GM19193 (cell line): ENCODE data around the gene PKDCC.

ENCODE experiments used
- POLR2A ChIP-seq: IDR thresholded peaks from 4 replicates; pipeline ENCODE4 v1.6.1; 2011; ENCODE audit not compliant: insufficient read depth, insufficient read length; ENCODE audit errors: extremely low read depth

PKDCC gene

DNA sequence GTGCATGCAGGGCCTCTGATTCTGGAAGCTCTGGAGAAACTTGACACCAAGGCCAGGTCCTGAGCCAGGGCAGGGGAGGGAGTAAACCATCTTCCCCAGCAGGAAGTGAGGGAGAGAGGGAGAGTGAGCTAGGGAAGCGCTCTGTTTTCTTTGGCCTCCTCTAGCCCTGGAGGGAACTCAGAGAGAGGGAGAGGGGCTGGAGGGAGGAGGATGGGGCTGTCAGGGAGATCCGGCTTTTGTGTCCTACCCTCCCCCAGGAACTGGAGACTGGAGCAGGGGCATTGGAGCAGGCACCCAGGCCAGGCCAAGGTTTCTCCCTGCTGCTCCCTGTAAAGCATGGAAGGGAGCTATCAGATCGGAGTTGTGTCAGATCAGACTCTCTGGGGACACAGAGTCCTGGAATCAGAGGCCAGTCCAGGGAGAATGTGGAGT, 22.7 kb upstream of the PKDCC start:
- TF ChIP-seq POLR2A, result no peak

DNA sequence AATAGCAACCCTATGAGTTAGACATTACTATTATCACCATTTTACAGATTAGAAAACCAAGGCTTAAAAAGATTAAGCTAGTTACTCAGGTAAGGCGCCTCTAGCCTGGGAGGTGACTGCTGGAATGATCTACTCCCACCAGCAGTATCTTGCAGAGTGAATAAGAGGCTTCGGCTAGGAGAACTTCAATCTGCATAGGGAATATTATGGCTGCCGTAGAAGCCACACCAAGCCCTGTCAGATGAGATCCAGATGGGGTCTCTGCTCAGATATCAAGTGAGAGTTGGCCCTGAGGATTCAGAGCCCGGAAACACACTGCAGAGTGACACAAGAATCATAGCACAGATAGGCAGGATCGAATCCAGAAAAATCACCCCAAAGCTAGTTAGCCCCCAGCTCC, 21.5 kb upstream of the PKDCC start:
- no peak for TF ChIP-seq POLR2A

DNA sequence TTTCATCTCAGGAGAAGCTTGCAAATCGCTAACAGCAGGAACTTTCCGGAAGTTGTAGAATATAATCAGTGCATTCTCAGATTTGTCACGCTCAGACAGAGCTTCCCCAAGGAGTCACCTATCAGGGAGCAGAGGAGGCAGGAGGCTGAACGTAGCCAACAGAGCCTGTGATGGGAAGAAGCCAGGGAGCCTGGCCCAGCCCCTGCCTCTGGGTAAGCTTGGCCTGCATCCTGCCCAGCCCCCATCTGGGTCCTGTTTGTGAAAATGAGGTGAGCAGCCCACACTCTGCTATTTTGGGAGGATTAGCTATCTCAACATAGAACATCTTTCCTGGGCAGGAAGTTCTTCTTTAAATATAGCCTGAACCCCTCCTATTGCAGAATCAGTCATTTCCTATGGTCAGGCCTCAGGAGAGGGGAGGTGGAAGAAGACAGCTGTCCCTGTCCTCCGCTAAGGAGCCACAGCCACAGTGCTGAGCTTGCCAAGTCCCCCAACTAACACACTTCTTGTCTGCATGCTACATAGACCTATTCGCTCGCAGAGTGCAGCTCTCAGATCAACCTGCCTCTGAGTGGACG, 19.2 kb upstream of the PKDCC start:
- no peak for TF ChIP-seq POLR2A

DNA sequence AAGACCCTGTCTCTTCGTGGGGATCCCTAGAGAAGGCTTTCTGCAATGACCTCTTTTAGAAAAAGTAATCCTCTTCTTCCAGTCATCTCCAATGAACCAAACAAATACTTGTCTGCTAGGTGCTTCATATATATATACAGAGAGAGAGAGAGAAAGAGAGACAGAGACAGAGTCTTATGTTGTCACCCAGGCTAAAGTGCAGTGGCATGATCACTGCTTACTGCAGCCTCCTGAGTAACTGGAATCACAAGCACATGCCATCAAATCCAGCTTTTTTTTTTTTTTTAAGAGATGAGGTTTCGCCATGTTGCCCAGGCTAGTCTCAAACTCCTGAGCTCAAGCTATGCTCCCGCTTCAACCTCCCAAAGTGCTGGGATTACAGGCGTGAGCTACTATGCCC, 18.6 kb upstream of the PKDCC start:
- no peak for TF ChIP-seq POLR2A

DNA sequence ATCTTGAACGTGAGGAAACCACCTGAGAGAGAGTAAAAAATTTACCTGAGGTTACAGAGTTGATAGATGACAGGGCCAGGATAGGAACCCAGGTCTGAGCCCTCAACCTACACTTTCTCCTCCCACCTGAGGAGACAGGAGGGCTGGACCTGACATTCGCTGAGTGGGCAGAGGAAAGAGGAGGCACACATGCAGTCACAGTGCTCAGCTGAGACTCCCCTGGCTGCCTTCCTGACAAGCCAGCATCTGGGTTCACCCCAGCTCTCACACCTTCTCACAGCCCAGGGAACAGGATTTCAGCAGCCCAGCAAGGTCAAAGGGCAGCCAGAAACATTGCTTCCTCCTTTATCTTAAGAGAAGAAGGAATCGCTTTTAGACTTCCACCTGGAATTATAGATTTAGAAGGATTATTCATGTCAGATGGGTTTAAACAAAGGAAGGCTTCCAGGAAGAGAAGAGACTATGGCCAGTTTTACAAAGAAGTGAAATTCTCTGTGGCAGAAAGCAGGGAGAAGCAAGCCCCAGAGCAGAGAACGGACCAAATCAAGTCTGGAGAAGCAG, 18.1 kb upstream of the PKDCC start:
- TF ChIP-seq POLR2A, result no peak

DNA sequence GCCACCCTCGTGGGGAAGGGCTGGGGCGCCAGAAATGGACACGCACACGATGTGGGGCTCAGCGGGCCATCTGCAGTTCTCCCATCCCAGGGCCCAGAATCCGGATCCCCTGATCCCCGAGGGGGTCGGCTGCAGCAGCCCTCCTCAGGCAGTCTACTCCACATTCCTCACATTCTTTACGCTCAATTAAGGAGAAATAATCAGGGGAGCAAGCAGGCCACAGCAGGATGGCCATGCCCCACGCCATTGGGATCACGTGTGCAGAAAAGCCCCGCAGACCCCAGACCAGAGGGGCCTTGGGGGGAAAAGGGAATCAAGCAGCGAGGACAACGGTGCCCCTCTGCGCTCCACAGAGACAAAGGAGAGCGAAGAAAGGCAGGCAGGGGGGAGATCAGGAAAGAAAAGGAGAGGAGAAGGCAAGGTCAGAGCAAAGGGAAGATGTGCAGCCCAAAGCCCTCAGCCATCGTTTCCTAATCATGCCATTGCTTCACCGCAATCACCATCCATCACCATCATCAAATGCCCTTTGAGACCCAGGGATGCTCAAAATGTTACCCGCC, 17.5 kb upstream of the PKDCC start:
- no peak for TF ChIP-seq POLR2A

DNA sequence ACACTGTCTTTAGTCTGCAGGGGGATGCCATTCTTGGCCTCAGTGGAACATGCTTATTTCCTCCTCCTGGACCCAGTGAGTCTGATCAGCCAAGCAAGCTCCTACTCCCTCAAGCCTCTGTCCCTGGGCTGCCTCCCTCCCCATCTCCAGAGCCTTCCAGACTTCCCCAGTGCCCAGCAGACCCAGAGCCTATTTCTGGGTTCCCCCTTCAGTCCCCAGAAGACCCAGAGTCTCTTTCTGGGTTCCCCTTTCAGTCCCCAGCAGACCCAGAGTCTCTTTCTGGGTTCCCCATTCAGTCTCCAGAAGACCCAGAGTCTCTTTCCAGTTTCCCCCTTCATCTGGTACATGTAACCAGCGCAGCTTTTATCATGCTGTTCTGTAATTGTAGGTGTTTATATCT, 17.0 kb upstream of the PKDCC start:
- TF ChIP-seq POLR2A, result no peak

DNA sequence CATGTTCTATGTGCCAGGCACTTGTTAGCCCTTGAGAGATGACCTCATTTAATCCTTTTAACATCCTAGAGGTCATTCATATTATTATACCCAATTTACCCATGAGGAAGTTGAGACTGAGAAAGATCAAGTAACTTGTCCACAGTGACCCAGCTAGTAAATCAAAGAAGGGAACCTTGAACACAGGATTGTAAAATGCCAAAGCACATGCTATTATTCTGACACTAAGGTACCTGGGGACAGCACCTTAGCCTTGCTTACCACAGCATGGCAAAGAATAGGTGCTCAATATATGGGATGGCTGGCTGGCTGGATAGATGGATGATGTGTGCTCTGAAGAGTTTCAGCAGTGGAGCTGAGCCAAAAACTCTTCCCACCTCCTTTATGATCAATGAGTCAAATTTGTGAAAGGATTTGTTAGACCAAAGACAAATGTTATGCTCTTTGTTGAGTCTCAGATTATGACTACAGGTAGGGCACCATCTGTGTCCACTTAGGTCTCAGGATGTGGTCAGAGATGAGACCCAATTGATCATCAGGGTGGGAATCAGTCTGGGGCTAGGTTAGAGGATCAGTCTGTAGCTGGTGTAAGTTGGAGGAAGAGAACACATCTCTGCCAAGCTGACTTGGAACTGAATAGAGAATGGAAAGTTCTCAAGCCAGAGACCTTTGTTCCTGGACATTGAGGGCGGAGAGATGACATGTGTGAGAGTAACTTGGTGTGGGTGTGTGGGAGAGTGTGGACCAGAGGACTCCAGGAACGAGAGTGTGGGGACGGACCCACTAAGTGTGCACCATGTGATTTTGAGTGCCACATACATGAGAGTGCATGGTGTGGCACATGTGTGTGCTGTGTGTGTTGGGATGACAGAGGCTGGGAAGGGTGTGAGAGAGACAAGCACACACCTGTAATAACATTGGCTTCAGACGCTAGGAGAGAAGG, 16.3 kb upstream of the PKDCC start:
- TF ChIP-seq POLR2A, result no peak

DNA sequence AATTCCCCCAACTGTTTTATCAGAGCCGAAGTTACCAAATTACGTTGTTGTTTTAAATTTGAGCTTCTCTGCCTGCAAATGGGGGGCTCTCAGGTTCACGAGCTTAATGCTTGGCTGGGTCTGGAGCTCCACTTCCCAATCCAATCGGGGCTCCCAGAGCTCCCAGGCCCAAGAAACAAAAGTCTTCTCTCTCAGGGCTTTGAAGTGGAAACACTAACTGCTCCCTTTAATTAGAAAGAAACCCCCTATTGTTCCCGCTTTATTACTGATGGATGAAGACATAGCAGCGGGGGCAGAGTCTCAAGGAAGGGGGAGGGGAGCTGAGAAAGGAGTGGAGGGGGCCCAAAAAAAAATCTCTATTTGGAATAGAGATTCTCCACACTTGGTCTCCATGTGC, 15.6 kb upstream of the PKDCC start:
- TF ChIP-seq POLR2A, result no peak

DNA sequence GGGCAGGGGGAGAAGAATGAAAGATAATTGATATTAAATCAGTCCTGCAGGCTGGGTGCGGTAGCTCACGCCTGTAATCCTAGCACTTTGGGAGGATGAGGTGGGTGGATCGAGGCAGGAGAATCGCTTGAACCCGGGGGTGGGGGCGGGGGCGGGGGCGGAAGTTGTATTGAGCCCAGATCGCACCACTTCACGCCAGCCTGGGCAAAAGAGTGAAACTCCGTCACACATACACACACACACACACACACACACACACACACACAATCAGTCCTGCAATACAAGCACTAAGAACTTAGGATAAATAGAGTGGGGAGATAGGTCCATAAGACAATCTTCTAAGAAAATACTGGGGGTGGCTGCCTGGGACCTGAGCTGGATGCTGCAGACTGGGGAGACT, 15.1 kb upstream of the PKDCC start:
- TF ChIP-seq POLR2A, result no peak

DNA sequence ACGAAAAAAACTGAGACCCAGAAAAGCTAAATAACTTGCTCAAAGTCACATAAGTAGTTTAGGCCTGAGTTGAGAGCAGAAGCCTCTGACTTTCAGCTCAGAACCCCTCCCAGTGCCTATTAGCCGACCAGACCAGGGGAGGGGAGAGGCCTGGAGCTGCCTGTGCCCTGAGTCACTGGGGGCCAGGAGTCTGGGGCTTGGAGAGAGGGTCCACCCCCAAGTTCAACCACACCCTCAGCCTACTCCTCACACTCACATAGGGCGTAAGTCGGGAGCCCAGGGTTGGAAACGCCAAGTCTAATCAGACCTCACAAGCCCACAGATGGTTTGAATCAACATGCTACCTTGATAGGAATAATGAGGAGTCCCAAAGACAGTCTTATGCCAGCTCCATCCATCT, 12.6 kb upstream of the PKDCC start:
- TF ChIP-seq POLR2A, result no peak

DNA sequence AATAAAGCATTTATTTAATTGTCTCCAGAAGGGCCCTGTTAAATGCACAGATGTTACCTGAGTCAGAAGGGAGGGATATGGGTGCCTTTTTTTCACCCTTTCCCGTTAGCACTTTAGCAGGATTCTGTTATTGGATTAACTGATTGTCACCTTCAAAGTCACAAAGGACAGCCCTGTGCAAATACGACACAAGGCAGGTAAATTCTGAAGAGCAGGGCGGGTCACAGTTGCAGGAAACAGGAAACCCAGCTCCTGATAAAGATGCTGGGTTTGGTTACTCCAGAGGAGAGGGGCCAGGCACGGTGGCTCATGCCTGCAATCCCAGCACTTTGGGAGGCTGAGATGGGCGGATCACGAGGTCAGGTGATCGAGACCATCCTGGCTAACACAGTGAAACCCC, 11.4 kb upstream of the PKDCC start:
- no peak for TF ChIP-seq POLR2A

DNA sequence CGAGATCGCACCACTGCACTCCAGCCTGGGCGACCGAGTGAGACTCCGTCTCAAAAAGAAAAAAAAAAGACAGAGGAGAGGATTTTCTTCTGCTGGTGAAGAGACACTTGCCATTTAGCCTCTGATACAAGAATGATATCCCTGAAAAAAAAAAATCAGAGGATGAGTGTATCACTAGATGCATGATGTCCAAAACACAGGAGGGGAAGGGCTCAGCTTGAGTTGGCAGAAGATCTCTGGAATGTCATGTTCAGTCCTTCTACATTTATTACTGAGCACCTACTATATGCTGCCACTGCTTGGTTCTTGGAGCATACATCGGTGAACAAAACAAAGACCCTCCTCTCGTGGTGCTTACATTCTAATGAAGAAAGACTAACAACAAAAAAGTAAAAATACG, 10.9 kb upstream of the PKDCC start:
- no peak for TF ChIP-seq POLR2A

DNA sequence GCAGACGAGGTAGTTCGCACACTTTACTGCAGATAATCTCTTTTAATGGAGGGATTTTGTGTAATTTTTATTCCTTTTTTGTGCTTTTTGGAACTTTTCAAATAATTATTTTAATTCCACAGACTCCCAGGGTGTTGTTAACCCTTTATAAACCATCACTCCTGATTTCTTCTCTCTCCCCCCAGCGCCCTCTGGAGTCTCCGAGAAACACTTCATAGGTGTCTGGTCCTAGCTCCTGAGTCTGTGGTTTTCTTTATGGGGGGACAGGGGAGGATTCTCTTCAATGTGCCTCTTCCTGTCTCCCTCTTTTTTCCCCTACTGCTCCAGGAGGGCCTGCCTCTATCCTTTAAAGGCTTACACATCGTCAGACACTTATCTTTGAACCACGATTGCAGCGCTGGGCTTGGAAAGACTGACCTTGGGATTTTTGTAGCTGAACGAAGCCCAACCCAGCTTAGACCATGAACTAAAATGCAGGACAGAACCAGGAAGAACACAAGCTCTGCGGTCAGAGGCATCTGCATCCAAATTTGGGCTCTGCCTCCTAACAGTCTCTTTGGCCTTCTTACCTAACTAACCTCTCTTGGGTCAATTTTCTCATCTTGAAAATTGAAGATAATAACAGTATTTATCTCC, 7.1 kb upstream of the PKDCC start:
- TF ChIP-seq POLR2A, result no peak

DNA sequence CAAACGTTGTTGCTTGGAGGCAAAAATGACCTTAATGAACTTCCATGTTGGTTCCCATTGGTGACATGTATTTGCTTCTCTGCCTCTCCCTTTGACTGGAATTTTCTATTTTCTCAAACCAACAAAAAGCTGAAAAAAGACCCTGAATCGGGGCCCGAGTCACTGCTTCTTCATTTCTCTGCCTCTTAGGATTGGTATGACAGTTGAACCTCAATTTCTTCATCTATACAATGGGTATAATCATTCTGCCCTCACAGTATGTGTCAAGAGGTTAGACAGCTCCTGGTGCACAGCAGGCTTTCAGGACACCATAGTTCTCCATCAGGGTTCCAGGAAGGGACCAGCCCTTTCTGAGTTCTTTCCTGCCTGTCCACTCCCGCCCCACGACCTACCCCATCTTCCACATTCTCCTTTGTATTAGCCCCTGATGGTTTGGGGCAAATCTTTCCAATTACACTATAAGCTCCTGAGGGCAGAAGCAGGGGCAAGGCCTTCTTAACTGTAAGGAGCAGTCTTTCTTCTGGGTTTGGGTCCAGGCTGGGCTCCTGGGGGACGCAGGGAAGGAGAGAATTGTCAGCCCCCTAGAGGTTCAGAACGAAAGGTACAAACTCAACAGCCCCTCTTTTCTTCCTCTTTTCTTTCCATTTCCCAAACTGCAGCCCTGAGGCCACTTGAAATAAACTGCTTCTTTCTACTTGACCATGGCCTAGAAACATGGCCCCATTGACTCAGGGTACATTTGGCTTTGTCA, 6.3 kb upstream of the PKDCC start:
- no peak for TF ChIP-seq POLR2A

DNA sequence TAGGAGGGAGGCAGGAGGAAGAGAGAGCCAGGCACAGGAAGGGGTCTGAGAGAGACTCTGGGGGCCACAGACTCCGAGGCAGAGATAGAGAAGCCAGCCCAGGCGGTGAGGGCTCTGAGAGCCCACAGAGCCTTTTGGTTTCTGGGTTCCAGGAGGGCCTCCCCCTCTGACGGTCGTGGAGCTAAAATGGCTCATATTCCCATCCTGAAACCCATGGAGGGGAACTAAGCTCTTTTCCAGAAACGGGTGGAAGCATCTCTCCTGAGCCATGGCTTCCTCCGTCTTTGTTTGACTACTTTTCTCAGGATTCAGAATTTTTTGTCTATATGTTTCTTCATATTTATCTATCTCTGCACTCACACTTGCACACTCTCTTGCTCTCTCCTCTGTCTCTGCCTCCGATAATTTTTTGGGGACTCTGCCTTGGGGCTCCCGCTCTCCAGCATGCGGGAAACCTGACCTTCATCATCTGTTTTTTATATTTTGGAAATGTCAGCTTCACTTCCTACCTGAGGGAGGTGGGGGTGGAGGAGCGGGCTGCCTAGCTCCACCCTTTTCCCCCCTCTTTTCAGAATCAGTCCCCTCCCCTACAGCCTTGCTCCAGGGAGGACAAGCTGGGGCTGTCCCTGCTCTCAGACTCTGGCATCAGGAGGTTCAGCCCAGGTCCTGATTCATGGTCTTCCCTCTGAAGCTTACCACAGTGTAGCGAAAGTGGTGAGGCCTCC, 5.0 kb upstream of the PKDCC start:
- TF ChIP-seq POLR2A, result no peak
